Endothelial cell of umbilical vein (primary cell): ENCODE measurements around the gene CPT2.

Source experiments
- CTCF ChIP-seq, 2 donors: IDR thresholded peaks; 1 replicate in 1 of 2; 2 replicates in 1 of 2; pipeline ENCODE4 v1.5.1; 2011; ENCODE audit warnings: low read length in 2 of 2, mild to moderate bottlenecking in 2 of 2, moderate library complexity in 2 of 2, control low read depth in 1 of 2, inconsistent platforms in 1 of 2, low read depth in 1 of 2; ENCODE audit not compliant: insufficient read depth in 1 of 2; ENCODE audit errors: extremely low read depth in 1 of 2
- MAX ChIP-seq: IDR thresholded peaks from 2 replicates; pipeline ENCODE4 v1.6.1; 2011; ENCODE audit not compliant: insufficient read depth, insufficient read length

GRCh38 chr1:53183095-53183990 lies 13.3 kb upstream of the CPT2 start:
- TF ChIP-seq CTCF (IDR thresholded peaks at IDR 0.05; ENCODE audit: extremely low read depth in 1 of 2, insufficient read depth in 1 of 2, low read depth in 1 of 2, low read length in 2 of 2) = no peak
- TF ChIP-seq MAX = no peak
